ENCODE data around the gene ASTN2.

- no peak for TF ChIP-seq EZH2 (IDR thresholded peaks at IDR 0.05; ENCODE audit: borderline replicate concordance, low read length)
- TF ChIP-seq, protein P1, sequence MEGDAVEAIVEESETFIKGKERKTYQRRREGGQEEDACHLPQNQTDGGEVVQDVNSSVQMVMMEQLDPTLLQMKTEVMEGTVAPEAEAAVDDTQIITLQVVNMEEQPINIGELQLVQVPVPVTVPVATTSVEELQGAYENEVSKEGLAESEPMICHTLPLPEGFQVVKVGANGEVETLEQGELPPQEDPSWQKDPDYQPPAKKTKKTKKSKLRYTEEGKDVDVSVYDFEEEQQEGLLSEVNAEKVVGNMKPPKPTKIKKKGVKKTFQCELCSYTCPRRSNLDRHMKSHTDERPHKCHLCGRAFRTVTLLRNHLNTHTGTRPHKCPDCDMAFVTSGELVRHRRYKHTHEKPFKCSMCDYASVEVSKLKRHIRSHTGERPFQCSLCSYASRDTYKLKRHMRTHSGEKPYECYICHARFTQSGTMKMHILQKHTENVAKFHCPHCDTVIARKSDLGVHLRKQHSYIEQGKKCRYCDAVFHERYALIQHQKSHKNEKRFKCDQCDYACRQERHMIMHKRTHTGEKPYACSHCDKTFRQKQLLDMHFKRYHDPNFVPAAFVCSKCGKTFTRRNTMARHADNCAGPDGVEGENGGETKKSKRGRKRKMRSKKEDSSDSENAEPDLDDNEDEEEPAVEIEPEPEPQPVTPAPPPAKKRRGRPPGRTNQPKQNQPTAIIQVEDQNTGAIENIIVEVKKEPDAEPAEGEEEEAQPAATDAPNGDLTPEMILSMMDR (IDR thresholded peaks at IDR 0.05; ENCODE audit: low read length), result peak; percentile 71
Measured at GRCh38 chr9:116661037-116661954, 753.6 kb downstream of the ASTN2 start.

Measured in OCI-LY1 (cell line).